MM.1S (cell line): ENCODE data around the gene EXOC2.

Experiments
- DNase-seq: peaks from one replicate; pipeline ENCODE4 v3.0.0-alpha.2; 2015
- H2AFZ ChIP-seq: fragments of 300-600 bp; sonication (generic); 2 replicates; pipeline ENCODE4 v1.6.0; 2016; ENCODE audit warnings: antibody characterized with exemption, low read length
- H3F3A ChIP-seq: fragments of 300-600 bp; sonication (generic); 2 replicates; pipeline ENCODE4 v1.6.1; 2016; ENCODE audit warnings: mild to moderate bottlenecking, antibody characterized with exemption, low read length, moderate library complexity, mixed read lengths; ENCODE audit not compliant: insufficient read depth
- H3K27ac ChIP-seq: fragments of 300-600 bp; sonication (generic); 2 replicates; pipeline ENCODE4 v1.5.1; 2016; ENCODE audit warnings: mild to moderate bottlenecking, low read length
- H3K27me3 ChIP-seq: fragments of 300-600 bp; sonication (generic); replicated peaks from 2 replicates; pipeline ENCODE4 v1.6.0; 2016; ENCODE audit warnings: low read length; ENCODE audit not compliant: insufficient read depth
- H3K36me3 ChIP-seq: fragments of 300-600 bp; sonication (generic); replicated peaks from 2 replicates; pipeline ENCODE4 v1.6.1; 2016; ENCODE audit warnings: mild to moderate bottlenecking, low read length, mixed read lengths; ENCODE audit not compliant: insufficient read depth
- H3K4me1 ChIP-seq: fragments of 300-600 bp; sonication (generic); 2 replicates; pipeline ENCODE4 v1.6.1; 2016; ENCODE audit warnings: low read length, mixed read lengths
- H3K4me2 ChIP-seq: fragments of 300-600 bp; sonication (generic); 2 replicates; pipeline ENCODE4 v1.6.0; 2016; ENCODE audit warnings: low read depth, low read length
- H3K4me3 ChIP-seq: fragments of 300-600 bp; sonication (generic); 2 replicates; pipeline ENCODE4 v1.5.1; 2016; ENCODE audit warnings: low read length, mixed read lengths
- H3K79me2 ChIP-seq: fragments of 300-600 bp; sonication (generic); 2 replicates; pipeline ENCODE4 v1.6.1; 2016; ENCODE audit warnings: mixed run types, low read length, mixed read lengths
- H3K9ac ChIP-seq: fragments of 300-600 bp; sonication (generic); 2 replicates; pipeline ENCODE4 v1.6.1; 2016; ENCODE audit warnings: low read length, mixed read lengths
- H3K9me2 ChIP-seq: fragments of 300-600 bp; sonication (generic); replicated peaks from 2 replicates; pipeline ENCODE4 v1.6.1; 2016; ENCODE audit warnings: mild to moderate bottlenecking, low read length, mixed read lengths; ENCODE audit not compliant: insufficient read depth
- H3K9me3 ChIP-seq: fragments of 300-600 bp; sonication (generic); replicated peaks from 2 replicates; pipeline ENCODE4 v1.6.1; 2016; ENCODE audit warnings: mild to moderate bottlenecking, low read length, mixed read lengths; ENCODE audit not compliant: insufficient read depth
- H4K20me1 ChIP-seq: fragments of 300-600 bp; sonication (generic); 2 replicates; pipeline ENCODE4 v1.6.1; 2016; ENCODE audit warnings: mild to moderate bottlenecking, low read length, moderate library complexity, mixed read lengths; ENCODE audit not compliant: insufficient read depth
- EZH2 ChIP-seq: fragments of 300-600 bp; sonication (generic); optimal IDR thresholded peaks from 2 replicates; pipeline ENCODE3; 2017; ENCODE audit warnings: low read depth, mild to moderate bottlenecking, antibody characterized with exemption, low read length, mixed read lengths
- EZH2phosphoT487 ChIP-seq: fragments of 300-600 bp; sonication (generic); IDR thresholded peaks from 2 replicates; pipeline ENCODE4 v1.6.1; 2018; ENCODE audit warnings: antibody characterized with exemption, low read length
- TF ChIP-seq, protein P1 (sequence below): fragments of 300-600 bp; sonication (generic); IDR thresholded peaks from 2 replicates; pipeline ENCODE4 v1.5.1; 2016; ENCODE audit warnings: antibody characterized with exemption, low read length, mixed read lengths

Gene EXOC2

DNA sequence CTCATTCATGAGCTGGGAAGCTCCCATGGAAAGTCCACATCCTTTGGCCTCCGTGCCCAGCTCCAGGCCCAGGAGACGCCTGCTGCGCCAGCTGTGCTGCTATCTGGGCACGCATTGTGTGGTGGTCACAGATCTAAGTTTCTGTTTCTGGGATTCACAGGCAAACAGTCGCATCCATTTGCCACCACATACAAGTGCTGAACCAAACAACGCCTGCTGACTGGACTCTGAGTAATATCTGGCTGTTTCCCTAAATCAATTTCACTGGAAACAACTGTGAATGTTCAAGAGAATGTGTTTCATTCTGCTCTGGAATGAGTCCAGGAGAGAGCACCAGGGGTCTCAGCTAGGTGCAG, 255.9 kb downstream of the EXOC2 start:
- no peak for DNase-seq
- no peaks in the 10 kb centered on the region for H3K9me3 ChIP-seq
- no peak overlapping the region for H3K9ac ChIP-seq
- H3K4me3 ChIP-seq: no peak overlapping the region
- H3K27me3 ChIP-seq: no peaks in the 10 kb centered on the region
- no peak overlapping the region for H3K4me2 ChIP-seq
- no peaks in the 10 kb centered on the region for H3K9me2 ChIP-seq
- no peaks in the 10 kb centered on the region for H3K79me2 ChIP-seq
- H2AFZ ChIP-seq: no peak overlapping the region
- H4K20me1 ChIP-seq: no peaks in the 10 kb centered on the region
- no peak overlapping the region for H3K27ac ChIP-seq
- H3K36me3 ChIP-seq: no peaks in the 10 kb centered on the region
- peaks cover 14% of the 10 kb centered on the region for H3F3A ChIP-seq
- H3K4me1 ChIP-seq: peaks cover 11% of the 10 kb centered on the region
- TF ChIP-seq, protein P1, sequence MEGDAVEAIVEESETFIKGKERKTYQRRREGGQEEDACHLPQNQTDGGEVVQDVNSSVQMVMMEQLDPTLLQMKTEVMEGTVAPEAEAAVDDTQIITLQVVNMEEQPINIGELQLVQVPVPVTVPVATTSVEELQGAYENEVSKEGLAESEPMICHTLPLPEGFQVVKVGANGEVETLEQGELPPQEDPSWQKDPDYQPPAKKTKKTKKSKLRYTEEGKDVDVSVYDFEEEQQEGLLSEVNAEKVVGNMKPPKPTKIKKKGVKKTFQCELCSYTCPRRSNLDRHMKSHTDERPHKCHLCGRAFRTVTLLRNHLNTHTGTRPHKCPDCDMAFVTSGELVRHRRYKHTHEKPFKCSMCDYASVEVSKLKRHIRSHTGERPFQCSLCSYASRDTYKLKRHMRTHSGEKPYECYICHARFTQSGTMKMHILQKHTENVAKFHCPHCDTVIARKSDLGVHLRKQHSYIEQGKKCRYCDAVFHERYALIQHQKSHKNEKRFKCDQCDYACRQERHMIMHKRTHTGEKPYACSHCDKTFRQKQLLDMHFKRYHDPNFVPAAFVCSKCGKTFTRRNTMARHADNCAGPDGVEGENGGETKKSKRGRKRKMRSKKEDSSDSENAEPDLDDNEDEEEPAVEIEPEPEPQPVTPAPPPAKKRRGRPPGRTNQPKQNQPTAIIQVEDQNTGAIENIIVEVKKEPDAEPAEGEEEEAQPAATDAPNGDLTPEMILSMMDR: no peak
- no peak for TF ChIP-seq EZH2phosphoT487
- TF ChIP-seq EZH2: no peak

DNA sequence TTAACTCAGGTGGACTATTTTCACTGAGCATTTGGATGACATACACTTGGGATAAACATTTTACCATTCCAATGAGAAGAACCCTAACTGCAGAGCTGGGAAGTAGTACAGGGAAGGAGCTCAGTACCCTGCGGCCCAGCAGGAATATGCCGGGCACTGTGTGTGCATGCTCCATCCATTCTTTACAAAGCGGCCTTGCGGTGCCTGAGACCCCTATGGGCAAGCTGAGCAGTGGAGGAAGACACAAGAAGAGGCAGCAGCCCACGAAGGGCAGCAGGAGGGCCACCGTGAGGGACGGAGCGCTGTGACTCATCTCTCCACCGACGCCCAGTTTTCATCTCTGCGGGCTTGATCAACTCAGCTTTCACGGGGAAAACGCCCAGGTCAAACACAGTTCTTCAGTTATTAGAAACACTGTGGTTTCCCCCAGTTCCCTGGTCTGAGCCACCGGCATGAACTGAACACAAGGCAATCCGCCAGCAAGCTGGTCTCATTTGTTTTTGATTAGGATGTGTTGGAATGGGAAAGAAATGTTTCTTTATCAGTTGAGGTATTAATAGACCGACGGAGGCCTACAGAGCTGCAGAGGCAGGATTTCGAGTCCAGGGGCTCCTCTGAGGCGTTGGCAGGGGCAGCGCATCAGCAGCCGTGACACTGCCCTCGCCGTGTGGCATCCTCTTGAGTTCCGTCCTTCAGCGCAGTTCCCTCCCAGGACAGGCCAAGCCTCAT, 256.5 kb downstream of the EXOC2 start:
- no peak overlapping the region for H3K4me2 ChIP-seq
- DNase-seq: no peak
- TF ChIP-seq, protein P1: no peak
- TF ChIP-seq EZH2phosphoT487 (no peak), EZH2 (no peak)
- no peaks in the 10 kb centered on the region for H3K27me3 ChIP-seq
- no peak overlapping the region for H2AFZ ChIP-seq
- no peaks in the 10 kb centered on the region for H3K9me2 ChIP-seq
- H3K36me3 ChIP-seq: no peaks in the 10 kb centered on the region
- peaks cover 14% of the 10 kb centered on the region for H3F3A ChIP-seq
- H3K27ac ChIP-seq: no peak overlapping the region
- no peak overlapping the region for H3K9ac ChIP-seq
- H3K79me2 ChIP-seq: no peaks in the 10 kb centered on the region
- peaks cover 11% of the 10 kb centered on the region for H3K4me1 ChIP-seq
- no peaks in the 10 kb centered on the region for H4K20me1 ChIP-seq
- H3K9me3 ChIP-seq: no peaks in the 10 kb centered on the region
- no peak overlapping the region for H3K4me3 ChIP-seq

DNA sequence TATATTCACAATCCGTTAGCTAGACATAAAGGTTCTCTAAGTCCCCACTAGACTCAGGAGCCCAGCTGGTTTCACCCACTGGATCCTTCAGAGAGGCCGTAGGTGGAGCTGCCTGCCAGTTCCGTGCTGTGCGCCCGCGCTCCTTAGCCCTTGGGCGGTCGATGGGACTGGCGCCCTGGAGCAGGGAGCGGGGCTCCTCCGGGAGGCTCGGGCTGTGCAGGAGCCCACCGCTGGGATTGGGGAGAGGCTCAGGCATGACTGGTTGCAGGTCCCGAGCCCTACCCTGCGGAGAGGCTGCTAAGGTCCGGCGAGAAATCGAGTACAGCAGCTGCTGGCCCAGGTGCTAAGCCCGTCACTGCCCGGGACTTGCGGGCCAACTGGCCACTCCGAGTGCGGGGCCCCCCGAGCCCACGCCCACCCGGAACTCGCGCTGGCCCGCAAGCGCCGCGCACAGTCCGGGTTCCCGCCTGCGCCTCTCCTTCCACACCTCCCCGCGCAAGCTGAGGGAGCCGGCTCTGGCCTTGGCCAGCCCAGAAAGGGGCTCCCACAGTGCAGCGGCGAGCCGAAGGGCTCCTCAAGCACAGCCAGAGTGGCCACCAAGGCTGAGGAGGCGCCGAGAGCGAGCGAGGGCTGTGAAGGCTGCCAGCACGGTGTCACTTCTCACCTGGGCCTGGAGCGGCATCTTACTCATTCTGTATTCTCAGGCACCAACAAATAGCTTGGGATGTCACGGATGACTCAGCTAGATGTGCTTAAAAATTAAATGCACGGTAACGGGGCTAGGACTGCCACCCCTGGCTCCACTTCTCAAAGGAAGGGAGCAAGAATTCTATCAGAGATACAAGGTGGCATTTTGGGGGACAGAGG, 257.3 kb downstream of the EXOC2 start:
- DNase-seq: no peak
- no peak overlapping the region for H3K9ac ChIP-seq
- H3K79me2 ChIP-seq: no peaks in the 10 kb centered on the region
- H3K27me3 ChIP-seq: no peaks in the 10 kb centered on the region
- peaks cover 14% of the 10 kb centered on the region for H3F3A ChIP-seq
- peaks cover 11% of the 10 kb centered on the region for H3K4me1 ChIP-seq
- no peaks in the 10 kb centered on the region for H3K9me2 ChIP-seq
- peak overlapping the region; percentile 75; the same call in 1 of the 2 replicates for H3K27ac ChIP-seq
- peak overlapping the region; percentile 70 for H3K4me2 ChIP-seq
- TF ChIP-seq, protein P1: no peak
- TF ChIP-seq EZH2: no peak
- no peak for TF ChIP-seq EZH2phosphoT487
- H2AFZ ChIP-seq: no peak overlapping the region
- no peaks in the 10 kb centered on the region for H4K20me1 ChIP-seq
- H3K9me3 ChIP-seq: no peaks in the 10 kb centered on the region
- peak overlapping the region; percentile 38 for H3K4me3 ChIP-seq
- H3K36me3 ChIP-seq: no peaks in the 10 kb centered on the region
